SK-N-SH treated with all-trans-retinoic acid at 6 μM for 48 hours (cell line): Measurements from ENCODE around the gene ADGRD2.

Experiments
- ARNTL ChIP-seq: fragments of 450-650 bp; formaldehyde crosslinking; IDR thresholded peaks from 2 replicates; pipeline ENCODE4 v1.5.0; 2020; ENCODE audit warnings: low read depth, mild to moderate bottlenecking, moderate library complexity, borderline replicate concordance
- OSR1 ChIP-seq: fragments of 250-450 bp; sonication (Bioruptor Pico); IDR thresholded peaks from 2 replicates; pipeline ENCODE4 v1.8.0; 2022; ENCODE audit warnings: moderate library complexity, mild to moderate bottlenecking, inconsistent platforms
- ZFP3 ChIP-seq: fragments of 250-450 bp; sonication (Bioruptor Pico); IDR thresholded peaks from 2 replicates; pipeline ENCODE4 v1.5.0; 2020; ENCODE audit warnings: mild to moderate bottlenecking, moderate library complexity

- TF ChIP-seq ZFP3: no peak
- TF ChIP-seq ARNTL (CRISPR knock-in tag): no peak
- TF ChIP-seq OSR1 (CRISPR knock-in tag): no peak
Observed at GRCh38 chr9:124510650-124511425, 60.6 kb downstream of the ADGRD2 start.
